NCI-H1930 (cell line): ENCODE results near the gene NMNAT3.

Experiments used
- DNase-seq, 2 experiments: peaks; one replicate each; lab custom pipeline; 2025; lab: John Stamatoyannopoulos, UW

Gene NMNAT3

GRCh38 chr3:139578783-139579182 is 99.0 kb downstream of the NMNAT3 start:
- DNase-seq = no peak

- no peak for DNase-seq
Observed at GRCh38 chr3:139577909-139578308, 99.9 kb downstream of the NMNAT3 start.

DNA sequence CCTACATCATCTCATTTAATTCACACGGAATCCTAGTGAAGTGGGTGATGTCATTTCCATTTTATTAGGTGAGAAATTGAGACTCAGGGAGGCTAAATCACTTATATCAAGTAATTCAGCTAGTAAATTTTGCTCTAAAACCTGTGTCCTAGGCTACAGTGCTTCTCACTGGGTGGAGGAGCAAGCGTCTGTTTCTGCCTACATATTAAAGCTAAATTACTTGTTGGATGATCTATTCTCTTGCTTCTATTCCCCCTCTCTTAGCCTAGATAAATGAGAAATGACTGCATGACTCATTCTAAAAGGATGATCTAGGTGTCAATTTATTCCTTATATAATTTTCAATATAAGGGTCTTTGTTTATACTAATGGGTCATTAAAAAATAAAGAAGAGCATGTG is 100.4 kb downstream of the NMNAT3 start:
- no peak for DNase-seq

- no peak for DNase-seq
Observed at GRCh38 chr3:139574026-139574947, 103.5 kb downstream of the NMNAT3 start.

GRCh38 chr3:139572847-139573672 is 104.7 kb downstream of the NMNAT3 start:
- DNase-seq = no peak

- no peak for DNase-seq
Observed at GRCh38 chr3:139571711-139572110, 106.1 kb downstream of the NMNAT3 start.

DNA sequence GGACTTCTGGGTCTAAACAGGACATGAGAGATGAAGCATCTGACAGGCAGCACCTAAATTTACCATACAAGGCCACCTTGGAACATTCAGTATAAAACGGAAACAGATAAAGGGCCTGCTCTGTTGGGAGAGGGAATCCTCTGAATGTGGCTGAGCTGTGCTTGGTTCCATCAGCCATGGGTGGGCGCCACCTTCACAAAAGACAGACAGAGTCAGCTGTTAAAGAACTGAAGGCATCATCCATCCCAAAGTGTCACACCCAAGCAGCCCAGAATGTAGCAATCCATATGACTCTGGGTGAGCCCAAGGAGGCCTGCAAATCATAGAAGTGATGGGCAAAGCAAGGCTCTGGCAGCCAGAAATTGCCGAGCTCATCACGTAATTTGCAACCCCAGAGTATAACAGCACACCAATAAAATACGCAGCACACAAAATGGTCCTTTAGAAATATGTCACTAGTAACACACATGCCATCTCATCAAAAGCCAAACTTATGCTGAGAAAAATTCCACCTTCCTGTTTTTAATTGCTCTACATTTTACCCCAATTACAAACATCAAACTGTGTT is 113.4 kb downstream of the NMNAT3 start:
- no peak for DNase-seq

- no peak for DNase-seq
Observed at GRCh38 chr3:139561959-139562676, 115.7 kb downstream of the NMNAT3 start.

DNA sequence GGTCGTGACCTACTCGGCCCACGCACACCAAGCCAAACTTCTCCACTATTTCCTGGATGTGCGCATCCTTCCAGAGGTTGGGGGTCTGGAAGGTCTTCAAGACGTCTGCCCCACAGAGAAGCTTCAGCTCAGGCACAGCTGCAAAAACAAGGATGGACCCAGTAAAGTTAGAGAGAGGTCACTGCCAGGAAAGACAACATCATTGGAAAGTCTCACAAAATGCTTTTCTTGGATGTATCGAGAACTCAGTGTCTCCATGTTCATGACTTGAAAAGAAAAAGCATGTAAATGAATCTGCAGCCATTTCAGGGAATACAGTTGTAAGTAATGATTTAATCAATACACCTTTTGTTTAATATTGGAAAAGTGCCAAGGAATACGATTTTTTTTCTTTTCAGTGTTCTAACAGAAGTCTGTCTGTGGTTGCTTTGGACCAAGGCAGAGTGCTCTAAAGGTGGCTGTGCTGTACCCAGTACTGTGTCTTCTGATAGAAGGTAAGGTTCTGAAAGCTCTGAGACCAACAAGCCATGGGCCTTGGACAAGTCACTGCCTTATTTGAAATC is 116.4 kb downstream of the NMNAT3 start:
- no peak for DNase-seq

DNA sequence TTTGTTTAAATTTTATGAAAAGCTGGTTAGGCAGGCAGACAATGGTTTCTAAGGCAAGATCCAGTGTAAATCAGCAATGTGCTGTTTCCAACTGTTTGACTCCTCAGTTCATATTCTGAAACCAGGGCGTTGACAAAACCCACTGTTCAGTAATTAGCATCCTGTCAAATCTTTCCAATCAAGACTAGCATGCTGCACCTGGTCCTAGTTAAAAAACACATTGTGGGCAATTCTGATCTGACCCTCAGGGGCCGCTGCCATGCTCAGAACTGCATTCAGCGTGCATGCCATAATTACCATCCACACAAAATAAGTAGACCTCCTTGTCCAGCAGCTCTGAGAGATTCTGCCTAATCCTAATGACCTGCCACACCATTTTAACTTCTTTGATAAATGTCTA is 117.4 kb downstream of the NMNAT3 start:
- no peak for DNase-seq

GRCh38 chr3:139559541-139559940 is 118.2 kb downstream of the NMNAT3 start:
- DNase-seq = no peak

DNA sequence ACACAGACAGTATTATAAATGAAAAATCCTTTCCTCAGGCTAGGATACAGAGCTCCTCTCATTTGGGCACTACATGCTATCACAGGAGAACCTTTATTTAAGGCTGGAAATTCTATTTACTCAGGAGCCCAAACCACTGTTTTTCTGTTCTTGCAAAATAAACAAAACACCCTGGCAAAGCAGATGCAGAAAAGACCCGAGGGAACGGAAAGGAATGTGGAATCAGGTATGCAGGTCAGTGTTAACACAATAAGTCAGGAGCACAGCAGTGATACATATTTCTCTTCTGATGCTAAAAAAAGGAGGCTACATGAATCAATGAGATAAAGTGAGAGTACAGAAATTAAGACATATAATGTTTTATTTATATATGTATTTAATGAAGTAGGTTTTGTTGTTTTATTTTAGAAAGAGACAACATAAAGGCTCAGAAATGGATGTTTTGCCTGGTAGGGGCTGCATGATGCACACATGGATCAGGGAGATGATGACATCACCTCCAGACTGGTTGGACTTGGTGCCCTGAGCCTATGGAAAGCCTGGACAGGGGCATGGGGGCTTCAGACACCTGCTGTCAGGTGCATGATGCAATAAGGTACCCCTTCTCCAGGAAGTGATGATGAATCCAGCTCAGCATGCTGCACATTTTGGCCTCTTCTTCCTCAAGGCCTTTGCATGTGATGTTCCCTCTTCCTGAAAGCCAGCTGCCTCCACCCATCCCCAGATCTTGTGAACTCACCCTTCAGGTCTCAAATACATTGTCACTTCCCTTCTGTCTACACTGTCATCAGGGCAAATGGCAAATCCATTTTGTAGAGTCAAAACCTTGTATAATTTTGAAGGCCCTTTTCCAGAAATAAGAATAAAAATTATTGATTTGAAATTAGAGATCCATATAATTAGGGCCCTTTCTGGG is 119.2 kb downstream of the NMNAT3 start:
- DNase-seq = no peak

GRCh38 chr3:139557041-139557440 is 120.7 kb downstream of the NMNAT3 start:
- DNase-seq = peak in 1 of 2 experiments; percentile 21

GRCh38 chr3:139555249-139555648 is 122.5 kb downstream of the NMNAT3 start:
- no peak for DNase-seq

- DNase-seq = no peak
Observed at GRCh38 chr3:139554628-139555027, 123.1 kb downstream of the NMNAT3 start.

DNA sequence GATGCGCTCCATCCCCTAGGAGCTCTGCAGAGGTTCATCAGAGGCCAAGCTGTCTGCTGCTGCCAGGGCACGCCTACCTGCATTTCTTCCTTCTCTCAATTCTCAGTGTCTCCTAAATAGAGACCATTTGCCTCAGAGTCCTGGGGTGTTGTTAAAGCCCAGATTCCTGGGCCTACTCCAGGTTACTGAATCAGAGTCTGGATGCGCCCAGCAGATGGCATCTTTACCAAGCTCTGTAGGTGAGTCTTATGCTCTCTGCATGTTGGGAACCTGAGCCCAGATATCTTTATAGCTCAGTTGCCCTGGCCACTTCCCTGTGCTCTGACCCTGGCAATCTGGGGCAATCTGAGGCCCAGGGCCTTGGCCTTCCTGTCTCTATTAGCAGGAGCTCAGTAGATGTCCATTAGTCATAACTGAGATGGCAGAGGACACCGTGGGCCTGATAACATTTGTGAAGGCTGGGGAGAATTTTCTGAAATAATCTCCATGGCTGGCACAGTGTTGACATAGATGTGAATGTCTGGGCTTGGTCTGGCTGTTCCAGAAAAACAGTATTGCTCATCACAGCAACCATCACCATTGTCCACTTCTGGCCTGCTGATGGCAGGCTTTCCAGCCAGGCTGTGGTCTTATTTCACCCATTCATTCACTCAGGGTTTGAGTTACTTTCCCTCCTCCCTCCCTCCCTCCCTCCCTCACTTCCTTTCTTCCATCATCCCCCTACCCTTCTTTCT is 125.0 kb downstream of the NMNAT3 start:
- DNase-seq = no peak

GRCh38 chr3:139548801-139549200 is 129.0 kb downstream of the NMNAT3 start:
- no peak for DNase-seq

- DNase-seq = no peak
Observed at GRCh38 chr3:139547666-139548065, 130.1 kb downstream of the NMNAT3 start.

GRCh38 chr3:139546772-139547171 is 131.0 kb downstream of the NMNAT3 start:
- no peak for DNase-seq
